ENCODE results near the gene ALKBH3.

The ALKBH3 gene

DNA sequence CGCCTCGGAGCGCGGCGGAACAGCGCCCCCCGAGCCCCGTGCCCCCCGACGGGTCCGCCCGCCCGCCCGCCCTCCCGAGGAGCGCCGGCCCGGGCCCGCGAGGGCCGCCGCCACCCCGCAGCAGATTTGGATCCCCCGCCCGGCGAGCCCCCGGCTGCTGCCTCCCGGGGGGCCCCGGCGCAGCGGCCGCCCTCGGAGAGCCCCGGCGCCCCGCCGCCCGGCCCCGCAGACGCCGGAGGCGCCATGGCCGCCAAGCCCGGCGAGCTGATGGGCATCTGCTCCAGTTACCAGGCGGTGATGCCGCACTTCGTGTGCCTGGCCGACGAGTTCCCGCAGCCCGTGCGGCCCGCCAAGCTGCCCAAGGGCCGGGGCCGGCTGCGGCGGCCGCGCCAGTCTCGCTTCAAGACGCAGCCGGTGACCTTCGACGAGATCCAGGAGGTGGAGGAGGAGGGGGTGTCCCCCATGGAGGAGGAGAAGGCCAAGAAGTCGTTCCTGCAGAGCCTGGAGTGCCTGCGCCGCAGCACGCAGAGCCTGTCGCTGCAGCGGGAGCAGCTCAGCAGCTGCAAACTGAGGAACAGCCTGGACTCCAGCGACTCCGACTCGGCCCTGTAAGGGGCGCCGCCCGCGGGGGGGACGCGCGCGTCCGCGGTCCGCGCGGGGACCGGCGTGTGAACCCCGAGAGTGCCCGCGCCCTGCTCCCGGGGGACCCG is 62.2 kb downstream of the ALKBH3 start:
- DNase-seq = no peak

DNA sequence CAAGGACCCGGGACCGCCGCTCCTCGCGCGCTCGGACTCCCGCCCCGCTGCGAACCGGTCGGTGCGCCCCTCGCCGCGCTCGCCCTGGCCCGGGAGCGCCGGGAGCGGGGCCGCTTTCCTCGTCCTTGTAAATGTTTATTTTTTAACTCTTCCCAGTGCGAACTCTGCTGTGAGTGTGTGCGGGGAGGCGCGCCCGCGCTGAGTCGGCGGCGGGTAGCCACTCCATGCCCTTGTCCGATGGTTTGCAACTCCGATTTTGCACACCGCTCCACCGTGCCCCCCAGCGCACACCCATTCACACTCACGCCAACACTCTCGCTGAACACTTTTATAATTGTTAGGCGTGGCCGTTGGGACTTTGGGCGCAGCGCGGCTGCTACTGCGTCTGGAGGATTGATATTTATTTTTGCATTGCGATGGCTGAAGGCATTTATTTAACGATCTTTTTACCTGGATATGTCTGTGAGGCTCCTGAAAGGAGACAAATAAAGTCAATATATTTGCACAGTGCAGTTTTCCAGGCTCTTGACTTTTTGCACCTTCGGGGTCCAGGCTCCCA is 62.8 kb downstream of the ALKBH3 start:
- no peak for DNase-seq

DNA sequence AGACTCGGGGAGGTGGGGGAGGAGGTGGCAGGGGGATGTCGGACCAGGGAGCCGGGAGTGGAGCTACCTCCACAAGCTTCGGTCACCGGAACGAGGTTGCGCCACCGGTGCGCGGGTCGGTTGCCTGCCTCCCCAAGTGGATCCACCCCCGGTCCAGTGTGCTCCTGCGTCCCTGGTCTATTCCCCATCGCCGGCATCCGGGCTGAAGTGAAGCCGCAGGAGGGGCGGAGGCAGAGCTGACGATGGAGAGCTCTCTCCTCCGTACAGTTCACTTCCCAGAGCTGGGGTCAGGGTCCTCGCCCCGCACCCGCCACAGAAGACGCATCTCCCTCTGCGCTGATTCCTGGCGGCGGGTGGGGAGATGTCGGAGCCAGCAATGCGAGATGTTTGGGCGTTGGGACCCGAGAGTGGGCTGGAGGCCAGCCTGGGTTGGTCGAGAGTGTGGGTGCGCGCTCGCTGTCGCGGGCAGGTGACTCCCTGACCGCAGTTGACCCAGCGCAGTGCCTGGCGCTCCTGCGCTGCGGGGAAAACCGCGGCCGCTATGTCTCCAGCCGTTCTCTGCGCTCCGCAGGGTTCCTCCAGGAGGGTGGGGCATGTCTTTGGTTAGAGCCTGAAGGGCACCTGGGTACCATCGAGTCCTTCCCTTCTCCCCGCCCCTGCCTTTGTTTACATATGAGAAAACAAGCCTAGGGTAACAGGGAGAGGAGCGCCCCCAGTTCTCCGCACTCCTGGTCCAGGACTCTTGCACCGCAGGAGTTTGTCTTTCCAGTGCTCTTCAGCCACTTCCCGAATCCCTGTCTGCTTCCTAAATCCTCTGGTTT is 63.5 kb downstream of the ALKBH3 start:
- no peak for DNase-seq

DNA sequence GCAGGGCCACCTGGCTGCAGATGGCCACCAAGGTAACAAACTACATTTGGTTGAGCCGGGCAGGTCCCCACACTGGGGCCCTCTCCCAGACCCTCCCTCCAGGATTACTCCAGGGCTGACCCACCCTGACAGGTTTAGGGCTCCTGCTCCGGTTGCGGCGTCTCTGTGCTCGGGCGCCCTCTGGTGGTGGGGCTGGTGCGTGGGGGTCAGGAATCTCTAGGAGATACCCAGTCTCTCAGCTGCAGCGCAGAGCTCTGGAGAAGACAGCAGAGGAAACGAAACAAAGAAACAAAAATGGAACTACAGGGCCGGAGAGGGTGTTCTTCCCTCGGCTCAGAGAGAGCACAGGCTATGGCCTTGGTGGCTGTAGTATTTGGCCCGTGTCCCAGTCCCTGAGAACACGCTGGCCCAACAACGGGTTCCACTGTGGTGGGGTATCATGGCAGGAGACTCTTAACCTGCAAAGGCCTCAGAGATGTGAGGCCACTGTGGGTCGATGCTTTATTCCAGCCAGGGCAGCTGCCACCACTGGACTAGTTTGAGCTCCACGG is 64.2 kb downstream of the ALKBH3 start:
- DNase-seq = peak; percentile 47 to 55

DNA sequence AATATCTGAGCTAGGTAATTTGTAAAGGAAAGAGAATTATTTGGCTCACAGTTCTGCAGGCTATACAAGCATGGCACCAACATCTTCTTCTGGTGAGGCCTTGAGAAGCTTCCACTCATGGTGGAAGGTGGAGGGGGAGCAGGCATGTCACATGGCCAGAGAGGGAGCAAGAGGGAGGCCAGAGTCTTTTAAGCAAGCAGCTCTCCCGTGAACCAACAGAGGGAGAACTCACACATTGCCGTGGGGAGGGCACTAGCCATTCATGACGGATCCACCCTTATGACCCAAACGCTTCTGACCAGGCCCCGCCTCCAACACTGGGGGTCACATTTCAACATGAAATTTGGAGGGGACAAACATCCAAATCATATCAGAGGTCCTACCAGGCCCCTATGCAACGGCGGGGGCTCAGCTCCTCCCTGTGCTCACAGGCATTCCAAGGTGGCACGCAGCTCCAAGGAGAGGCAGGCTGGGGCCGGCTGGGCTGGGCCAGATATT is 66.4 kb downstream of the ALKBH3 start:
- DNase-seq = no peak

DNA sequence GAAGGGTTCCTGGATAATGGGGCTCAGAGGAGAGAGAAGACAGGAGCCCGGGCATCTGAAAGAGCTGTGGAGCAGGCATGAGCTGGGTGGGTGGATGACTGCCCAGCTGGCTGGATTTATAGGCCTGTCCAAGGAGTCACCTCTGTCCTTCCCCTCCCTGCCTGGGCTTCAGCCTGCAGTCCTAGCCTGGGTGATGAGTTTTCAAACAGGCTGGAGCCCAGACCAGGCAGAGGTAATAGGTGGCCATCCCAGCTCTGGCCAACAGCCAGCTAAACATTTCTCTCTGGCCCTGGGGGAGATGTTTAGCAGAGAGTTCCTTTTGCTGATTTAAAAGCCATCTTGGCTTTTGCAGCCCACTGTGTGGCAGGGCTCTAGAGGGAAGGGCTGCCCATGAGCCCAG is 67.2 kb downstream of the ALKBH3 start:
- no peak for DNase-seq

DNA sequence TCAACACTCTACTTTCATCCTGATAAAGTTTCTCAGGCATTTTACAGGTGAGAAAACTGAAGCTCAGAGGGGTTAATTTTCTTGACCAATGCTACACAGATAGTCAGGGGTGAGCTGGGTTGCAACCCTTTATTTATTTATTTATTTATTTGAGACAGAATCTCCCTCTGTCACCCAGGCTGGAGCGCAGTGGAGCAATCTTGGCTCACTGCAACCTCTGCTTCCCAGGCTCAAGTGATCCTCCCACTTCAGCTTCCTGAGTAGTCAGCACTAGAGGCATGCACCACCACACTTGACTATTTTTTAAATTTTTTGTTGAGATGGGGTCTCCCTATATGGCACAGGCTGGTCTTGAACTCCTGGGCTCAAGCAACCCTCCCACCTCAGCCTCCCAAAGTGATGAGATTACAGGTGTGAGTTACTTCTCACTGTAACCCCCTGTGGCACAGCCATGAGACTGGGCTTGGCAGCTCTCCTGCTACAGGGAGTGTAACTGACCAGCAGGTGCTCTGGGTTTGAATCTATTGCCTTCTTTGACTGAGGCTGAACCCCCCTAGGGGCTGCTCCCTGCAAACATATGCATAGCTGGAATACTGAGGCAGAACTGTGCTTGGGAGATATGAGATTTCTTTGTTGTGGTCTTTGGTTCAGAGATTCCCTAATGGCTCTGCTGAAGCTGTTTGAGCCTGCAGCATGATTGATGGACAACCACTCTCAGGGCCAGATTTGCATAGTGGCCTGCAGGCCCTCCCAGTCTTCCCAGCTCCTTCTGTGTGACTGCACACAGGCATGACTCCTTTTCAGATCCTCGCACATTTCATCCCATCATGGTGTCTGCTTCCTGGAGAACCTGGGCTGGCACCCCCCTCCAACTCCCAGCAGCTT is 68.0 kb downstream of the ALKBH3 start:
- DNase-seq = no peak

DNA sequence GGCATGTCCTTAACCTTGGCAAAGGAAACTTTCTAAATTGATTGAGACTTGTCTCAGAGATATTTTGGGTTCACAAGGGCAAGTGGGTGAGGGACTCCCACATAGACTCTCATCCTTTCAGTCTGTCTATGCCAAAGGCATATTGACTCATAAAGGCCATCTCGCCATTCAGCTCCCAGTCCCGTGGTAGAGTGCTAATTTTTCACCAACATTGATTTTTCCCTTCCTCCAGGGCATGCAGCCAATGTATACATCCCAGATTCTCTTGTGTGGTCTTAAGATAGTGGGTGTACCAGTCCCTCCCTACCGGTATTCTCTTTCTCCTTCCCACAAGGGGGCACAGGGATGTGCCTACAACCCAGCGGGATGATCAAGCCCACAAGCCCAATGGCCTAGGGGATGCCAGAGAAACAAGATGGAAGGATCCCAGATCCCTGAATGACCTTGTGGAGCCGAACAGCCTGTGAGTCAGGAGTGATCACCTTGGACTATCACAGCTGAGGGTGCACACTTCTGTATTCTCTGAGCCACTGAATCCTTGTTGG is 69.8 kb downstream of the ALKBH3 start:
- DNase-seq = no peak

DNA sequence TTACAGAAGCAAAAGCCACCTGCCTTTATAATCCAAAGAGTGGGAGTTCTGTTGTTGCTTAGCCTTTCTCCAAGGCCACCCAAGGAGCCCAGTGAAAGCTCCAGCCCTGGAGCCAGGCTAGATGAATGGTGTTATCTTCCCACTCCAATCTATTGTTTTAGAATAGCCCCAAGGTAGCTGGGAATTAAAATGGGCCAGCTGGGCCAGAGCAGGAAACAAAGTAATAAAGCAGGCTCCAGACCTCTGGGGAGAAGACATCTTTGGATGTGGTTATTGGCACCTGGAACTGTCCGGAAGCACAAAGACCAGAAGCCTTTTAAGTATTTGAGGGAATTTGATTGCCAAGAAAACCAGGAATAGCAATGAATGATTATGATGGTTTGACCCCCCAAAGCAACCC is 70.6 kb downstream of the ALKBH3 start:
- DNase-seq = no peak

DNA sequence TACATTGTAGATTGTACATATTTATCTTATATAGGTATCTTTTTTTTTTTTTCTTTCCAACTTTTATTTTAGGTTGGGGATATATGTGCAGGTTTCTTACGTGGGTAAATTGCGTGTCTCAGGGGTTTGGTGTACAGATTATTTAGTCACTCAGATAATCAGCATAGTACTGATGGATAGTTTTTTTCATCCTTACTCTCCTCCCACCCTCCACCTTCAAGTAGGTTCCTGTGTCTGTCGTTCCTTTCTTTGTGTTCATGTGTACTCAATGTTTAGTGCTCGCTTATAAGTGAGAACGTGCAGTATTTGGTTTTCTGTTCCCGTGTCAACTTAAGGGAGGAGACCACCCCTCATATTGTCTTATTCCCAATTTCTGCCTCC is 71.4 kb downstream of the ALKBH3 start:
- no peak for DNase-seq

DNA sequence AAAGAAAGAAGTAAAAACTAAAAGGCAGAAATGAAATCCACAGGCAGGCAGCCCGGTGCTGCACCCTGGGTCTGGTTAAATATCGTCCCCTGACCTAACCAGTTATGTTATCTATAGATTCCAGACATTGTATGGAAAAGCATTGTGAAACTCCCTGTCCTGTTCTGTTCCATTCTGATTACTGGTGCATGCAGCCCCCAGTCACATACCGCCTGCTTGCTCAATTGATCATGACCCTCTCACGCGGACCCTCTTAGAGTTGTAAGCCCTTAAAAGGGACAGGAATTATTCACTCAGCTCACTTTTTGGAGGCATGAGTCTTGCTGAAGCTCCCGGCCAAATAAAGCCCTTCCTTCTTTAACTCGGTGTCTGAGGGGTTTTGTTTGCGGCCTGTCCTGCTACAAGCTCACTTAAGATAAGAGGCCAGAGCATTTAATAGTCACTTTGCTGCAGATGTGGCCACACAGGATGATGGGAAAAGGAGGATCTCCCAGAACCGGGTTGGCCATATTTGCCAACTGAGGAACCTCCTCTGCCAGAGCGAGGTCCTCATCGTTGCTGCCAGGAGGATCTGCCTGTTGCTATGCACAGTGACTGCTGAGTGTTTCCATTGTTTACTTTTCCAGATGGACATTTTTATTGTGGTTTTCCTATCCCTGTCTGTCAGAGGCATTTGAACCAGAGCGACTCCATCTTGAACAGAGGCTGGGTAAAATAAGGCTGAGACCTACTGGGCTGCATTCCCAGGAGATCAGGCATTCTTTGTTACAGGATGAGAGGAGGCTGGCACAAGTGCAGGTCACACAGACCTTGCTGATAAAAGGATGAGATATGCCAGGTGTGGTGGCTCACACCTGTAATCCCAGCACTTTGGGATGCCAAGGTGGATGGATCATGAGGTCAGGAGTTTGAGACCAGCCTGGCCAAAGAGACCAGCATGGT is 72.0 kb downstream of the ALKBH3 start:
- no peak for DNase-seq

DNA sequence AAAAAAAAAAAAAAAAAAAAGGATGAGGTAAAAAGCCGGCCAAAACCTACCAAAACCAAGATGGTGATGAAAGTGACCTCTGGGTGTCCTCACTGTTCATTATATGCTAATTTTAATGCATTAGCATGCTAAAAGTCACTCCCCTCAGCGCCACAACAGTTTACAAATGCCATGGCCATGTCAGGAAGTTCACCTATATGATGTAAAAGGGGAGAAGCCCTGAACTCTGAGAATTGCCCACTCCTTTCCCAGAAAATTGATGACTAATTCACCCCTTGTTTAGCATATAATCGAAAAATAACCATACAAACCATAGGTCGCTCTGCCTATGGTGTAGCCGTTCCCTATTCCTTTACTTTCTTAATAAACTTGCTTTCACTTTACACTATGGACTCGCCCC is 72.9 kb downstream of the ALKBH3 start:
- DNase-seq = no peak

DNA sequence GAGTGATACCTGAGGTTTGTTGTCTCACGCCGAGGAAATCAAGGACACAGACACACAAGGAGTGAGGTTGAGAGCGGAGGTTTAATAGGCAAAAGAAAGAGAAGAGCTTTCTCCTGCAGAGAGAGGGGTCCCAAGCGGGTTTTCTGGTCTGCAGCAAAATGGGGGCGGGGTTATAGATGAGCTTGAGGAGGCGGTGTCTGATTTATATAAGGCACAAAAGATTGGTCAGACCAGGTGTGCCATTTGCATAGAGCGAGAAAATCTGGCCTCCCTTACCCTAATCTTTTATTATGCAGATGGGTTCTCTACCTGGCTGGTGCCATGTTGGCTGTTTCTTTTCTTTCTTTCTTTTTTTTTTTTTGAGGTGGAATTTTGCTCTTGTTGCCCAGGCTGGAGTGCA is 73.6 kb downstream of the ALKBH3 start:
- no peak for DNase-seq

DNA sequence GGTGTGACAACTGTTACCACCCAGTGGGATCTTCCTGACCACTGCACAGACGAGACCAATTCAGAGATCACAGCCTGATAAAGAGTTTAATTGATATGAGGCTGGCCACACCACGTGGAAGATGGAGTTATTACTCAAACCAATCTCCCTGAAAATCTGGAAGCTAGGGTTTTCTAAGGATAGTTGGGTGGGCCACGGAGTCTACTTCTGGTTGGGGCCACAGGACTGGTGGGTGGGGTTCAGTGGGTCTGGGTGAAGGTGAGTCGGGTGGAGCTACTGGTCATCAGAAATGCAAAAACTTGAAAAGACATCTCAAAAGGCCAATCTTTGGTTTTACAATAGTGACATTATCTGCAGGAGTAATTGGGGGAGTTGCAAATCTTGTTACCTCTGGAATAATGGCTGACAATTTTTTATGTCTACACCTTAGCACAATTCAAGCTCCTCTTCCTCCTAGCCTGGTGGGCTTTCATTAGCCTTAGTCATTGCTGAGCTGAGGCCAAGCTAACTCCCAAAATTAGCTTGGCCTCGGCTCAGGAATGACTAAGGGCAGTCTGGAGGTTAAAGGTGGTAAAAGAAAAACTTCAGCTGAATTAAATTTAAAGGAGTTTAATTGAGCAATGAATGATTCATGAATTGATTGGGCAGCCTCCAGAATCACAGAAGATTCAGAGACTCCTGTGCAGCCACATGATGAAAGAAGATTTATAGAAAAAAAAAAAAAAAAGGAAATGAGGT is 74.9 kb downstream of the ALKBH3 start:
- no peak for DNase-seq

DNA sequence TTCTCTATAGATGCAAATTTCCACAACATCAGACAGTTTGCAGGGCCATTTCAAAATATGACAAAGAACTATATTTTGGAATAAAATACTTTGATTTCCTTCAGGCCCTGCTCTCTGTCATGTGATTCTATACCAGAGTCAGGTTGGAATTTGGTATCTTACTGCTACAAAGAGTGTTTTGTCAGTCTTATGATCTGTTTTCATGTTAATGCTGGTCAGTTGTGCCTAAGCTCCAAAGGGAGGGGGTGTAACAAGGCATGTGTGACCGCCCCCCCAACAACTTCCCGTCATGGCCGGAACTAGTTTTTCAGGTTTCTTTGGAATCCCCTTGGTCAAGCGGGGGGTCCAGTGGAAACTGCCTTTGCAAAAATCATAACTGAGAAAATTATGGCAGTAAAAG is 76.9 kb downstream of the ALKBH3 start:
- no peak for DNase-seq

DNA sequence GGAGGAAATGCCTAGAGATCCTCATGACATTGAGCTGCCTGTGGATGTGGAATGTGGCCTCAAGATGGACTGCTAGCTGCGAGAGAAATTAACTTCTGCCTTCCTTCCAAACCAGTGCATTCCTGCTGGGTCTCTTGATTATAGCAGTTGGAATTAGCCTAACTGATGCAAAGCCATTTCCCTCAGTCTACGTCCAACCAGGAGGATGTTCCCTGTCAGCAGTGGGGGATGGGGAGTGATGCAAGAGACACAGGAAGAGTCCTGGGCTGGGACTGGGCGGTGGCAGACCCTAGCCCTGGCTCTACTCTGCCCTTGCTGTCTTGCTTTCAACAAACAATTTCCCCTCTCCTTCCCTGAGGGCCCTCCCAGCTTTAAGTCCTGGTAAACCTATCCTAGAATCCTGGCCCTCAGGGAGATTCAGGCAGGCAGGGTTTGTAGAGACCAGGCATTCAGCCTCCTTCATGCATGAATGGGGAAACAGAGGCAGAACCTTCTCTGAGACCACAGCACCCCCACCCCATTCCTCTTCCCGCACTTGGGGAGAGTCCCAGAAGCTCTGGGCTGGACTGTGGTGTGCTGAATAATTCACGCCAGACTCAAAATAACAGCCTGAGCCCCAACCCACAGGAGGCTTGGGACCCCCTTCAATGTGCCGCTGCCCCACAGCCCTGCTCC is 78.8 kb downstream of the ALKBH3 start:
- no peak for DNase-seq

DNA sequence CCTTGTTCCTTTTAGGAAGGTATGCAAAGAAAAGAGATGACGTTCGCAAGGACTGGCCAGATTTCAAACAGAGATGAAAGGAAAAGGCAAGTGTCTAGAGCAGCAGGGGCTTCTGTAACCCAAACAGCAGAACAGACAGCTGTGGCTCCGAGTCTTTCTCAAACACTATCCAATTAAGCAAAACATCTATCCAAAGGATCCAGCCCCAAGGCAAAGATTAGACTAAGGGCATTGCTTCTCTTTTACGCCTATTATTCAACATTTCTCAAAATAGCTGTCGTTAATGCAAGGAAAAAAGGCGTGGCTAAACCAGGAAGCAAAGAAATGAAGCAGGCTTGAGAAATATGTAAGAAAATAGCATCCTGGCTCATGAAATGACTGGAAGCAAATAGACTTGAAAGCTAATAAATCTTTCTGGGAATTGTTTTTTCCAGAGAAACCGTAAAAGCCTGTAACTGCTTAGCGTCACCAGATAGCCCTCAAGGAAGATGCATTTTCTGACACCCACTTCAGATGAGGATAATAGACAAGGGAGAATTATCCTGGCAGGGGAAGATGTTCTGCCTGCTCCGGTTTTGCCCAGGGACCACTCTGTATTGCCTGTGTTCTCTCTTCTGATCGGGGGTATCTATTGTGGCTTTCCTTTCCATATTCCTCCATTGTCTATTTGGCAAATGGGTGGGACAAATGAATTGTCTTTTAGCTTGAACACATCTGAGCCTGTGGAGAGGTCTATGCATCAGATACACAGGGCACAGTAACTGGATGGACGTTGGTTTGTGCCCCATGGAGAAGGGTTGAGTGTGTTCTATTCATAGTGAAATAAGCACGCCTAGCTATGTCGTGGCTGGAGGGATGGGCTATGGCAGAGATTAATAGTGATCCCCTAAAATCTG is 82.0 kb downstream of the ALKBH3 start:
- no peak for DNase-seq

DNA sequence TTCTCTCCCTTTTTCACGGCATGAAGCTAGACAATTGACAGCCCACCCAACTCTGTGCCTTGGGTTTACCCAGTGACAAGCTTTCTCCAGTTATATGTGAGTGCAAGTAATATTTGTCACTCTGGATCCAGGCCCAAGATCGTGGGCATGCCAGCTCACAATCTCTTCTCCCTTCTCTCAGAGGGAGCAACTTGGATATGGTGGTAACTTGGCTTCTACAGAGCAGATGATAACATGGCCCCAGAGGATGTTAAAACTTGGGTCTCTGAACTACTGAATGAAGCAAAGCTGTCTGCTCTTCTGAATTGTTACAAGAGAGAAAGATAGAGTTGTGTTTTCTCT is 82.6 kb downstream of the ALKBH3 start:
- no peak for DNase-seq

DNA sequence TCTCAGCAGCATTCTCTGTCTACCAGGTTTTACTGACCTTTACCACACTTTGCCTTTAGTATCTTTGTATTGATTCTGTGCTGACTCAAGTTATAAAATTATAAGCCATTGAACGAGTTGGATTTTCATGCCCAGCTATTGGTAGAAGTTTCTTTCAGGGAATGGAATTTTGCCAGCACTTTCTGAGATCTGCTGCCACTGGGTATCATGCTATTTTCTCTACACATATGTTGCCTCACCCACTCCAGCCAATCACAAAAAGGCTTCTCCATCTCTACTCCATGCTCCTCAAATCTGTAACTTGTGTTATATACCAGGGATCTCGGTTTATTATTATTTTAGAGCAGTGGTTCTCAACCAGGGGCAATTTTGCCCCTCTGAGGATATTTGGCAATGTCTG is 87.0 kb downstream of the ALKBH3 start:
- no peak for DNase-seq
